GM23248 (cell line): ENCODE data around the gene TACSTD2.

Experiments used
- EZH2 ChIP-seq: fragments of 200-600 bp; sonication (generic); IDR thresholded peaks from 2 replicates; pipeline ENCODE4 v1.6.1; 2018; ENCODE audit warnings: antibody characterized with exemption, mild to moderate bottlenecking; ENCODE audit not compliant: insufficient read depth, poor library complexity, severe bottlenecking
- EZH2phosphoT487 ChIP-seq: fragments of 200-600 bp; sonication (generic); IDR thresholded peaks from 2 replicates; pipeline ENCODE4 v1.6.1; 2018; ENCODE audit warnings: antibody characterized with exemption, moderate library complexity, mild to moderate bottlenecking, low read depth; ENCODE audit not compliant: insufficient read depth

DNA sequence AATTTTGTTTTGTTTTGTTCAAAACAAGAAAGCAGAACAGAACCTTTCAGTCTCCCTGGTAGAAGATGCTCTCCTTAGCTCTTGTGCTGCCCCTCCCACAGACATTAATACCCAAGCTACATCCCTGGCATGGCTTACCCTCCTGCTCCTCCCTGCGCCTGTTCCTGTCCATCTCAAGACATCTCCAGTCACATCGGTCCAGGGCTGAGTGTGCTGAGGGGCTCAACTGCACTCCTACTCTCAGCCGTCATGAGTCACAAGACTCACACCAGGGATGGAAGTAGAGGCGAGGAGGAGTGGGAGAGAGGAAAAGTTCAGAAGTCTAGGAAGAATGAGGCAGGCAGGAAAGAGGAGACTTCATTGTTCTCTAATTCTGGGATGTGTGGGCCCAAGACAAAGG is 9.2 kb upstream of the TACSTD2 start:
- TF ChIP-seq EZH2 (no peak), EZH2phosphoT487 (no peak)
